GM19438 (cell line): ENCODE data around the gene FASN.
A peak's percentile ranks its signal among the peaks of the same experiment; 100 is the strongest.

Experiments used
- ATAC-seq: cut with Tn5 transposase; IDR thresholded peaks from one replicate; pipeline ENCODE4 v1.9.1; 2021; ENCODE audit warnings: low read depth; ENCODE audit not compliant: unreplicated experiment

Gene FASN

DNA sequence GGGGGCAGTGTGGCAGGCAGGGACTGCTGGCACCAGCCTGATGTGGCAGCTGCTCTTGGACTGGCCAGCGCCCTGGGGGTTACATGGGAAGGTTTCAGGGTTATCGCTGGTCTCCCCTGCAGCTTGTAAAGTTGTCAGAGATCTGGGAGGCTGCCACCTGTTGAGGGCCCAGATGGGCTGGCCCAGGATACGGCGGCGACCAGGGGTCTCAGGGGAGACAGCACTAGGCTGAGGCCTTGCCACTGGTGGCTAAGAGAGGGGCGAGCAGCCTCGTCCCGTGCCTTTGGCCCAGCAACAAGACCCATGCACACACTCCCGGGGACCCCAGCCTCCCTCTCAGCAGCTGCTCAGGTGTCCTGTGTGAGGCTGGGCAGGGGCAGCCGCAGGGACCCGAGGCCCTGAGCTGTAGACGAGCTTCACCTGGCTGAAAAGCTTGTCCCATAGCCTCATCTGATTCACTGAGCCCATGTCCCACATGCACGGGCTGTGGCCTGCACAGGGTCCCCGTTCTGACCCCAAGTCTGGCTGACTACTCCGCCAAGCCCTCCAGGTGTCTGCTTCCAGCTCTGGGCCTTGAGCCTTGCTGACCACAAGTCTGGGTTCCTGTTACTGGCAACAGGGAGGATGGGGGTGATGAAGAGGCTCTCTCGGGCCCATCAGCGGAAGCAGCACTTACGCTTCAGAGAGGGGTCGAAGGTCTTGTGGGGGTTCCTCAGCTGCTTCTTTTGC is 38.6 kb downstream of the FASN start:
- no peak for ATAC-seq

DNA sequence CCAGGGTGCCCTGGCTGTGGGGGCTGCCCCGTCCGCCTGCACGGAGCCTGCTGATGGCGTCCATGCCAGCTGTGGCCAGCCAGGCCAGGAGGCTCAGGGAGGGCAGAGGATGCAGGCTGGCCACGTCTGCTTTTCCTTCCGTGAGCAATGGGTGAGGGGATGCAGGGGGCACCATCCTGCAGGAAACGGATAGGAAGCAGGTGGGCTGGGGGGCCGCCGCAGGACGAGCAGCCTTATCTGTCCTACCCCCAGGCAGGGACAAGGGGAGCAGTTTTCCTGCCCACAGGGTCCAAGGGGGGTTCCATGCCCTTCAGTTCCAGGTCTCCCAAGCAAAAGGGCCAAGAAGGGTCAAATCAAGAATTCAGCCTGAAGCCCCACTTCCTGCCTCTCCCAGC is 39.2 kb downstream of the FASN start:
- no peak for ATAC-seq

DNA sequence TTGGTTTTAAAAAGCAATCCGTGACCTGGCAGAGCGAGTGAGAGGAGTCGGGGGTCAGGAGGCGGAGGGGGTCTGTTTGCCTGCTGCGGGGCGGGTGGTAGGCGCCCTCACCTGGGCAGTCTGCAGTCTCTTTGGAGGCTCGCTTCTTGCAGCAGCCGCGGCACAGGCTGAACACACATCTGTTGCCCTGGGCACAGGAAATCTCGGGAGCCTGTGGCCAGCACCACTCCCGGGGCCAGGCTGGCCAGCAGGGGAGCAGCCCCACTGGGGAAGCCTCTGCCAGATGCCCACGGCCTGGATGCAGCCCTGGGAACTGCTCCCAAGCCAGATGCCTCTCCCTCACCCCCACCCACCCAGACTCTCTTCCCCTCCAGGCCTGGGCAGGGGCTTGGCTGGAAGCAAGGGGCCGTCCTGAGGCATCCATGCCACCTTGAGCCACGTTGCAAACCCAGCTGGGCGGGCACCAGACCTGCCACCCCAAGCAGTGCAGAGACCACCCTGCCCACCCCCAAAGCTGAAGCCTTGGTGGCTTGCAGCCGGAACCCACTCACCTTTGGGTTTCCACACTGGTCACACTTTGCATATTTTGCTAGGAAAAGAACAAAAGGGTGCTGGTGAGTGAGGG is 39.7 kb downstream of the FASN start:
- ATAC-seq = no peak

DNA sequence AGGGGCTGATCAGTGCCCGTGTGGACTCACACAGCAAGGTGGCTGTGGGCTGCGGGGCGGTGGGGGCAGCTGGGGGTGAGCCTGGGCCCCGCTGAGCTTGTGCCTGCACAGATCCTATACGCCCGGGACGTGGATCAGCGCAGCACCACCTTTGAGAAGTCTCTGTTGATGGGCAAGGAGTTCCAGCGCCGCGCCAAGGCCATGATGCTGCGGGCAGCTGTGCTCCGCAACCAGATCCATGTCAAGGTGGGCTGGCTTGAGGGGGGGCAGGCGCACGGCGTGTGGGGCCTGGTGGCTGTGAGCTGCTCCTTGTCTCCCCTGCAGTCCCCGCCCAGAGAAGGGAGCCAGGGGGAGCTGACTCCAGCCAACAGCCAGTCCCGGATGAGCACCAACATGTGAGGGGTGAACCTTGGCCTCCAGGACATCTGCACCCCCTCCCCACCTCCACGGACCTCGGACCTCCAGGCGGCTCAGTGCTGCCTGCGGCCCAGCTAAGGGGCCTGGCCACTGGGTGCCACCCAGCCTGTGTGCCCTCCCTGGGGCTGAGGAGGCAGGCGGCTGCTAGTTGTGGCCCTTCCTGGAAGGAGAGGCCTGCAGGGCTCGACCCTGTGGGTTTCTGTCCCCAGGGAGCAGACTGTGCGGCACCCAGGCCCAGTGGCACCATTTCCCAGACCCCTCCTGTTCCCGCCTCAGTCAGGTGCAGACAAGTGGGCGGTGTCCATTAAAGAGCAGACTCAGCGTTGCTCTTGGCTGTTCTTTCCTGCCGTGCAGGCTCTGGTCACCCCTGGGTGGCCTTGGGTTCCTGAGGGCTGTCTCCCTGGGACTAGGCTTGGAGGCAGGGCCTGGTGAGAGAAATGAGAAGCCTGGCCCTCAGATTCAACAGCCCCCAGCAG is 41.1 kb downstream of the FASN start:
- ATAC-seq = no peak

- ATAC-seq = no peak
These were observed 41.9 kb downstream of the FASN start for GRCh38 chr17:82055965-82056728.

GRCh38 chr17:82055023-82055964 is 42.7 kb downstream of the FASN start:
- ATAC-seq = no peak

DNA sequence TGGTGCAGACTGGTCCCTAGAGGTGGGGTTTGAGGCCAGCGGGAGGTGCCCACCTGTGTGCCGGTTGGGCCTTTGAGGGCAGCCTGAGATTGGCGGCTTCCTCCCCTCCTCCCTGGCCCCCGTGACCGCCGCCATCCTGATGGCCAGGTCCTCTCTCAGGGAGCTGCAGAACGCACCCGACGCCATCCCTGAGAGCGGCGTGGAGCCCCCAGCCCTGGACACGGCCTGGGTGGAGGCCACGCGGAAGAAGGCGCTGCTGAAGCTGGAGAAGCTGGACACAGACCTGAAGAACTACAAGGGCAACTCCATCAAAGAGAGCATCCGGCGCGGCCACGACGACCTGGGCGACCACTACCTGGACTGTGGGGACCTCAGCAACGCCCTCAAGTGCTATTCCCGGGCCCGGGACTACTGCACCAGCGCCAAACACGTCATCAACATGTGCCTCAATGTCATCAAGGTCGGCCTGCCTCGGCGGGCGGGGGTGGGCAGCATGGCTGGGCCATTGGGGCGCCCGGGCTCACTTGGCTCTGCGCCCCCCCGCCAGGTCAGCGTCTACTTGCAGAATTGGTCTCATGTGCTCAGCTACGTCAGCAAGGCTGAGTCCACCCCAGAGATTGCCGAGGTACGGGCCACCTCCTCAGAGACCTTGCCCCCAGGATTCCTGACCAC is 43.5 kb downstream of the FASN start:
- ATAC-seq = no peak

DNA sequence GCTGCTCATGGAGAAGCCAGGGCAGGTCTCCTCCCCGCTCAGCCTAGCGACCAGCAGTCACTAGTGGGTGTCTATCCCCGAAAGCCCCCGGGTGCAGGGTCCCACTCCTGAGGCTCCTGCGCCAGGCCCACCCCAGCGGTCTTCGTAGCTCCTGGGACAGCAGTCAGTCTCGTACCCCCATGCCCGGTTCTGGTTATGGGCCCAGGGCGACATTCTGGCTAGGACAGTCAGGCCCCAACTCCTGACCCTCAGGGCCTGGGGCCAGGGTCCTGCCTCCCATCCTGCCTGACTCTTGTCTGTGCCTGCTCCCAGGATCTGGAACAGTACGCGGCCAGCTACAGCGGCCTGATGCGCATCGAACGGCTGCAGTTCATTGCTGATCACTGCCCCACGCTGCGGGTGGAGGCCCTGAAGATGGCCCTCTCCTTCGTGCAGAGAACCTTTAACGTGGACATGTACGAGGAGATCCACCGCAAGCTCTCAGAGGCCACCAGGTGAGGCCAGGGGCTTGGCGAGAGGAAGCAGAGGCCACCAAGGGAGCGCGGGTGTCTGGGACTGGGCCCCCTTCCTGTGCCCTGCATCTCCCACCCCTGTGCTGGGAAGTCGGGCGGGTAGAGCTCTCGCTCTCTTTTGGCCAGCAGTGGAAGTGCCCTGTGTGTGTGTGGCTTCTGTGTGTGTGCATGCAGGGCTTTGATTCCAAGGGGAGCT is 44.3 kb downstream of the FASN start:
- ATAC-seq = no peak

- ATAC-seq = no peak
These were observed 44.9 kb downstream of the FASN start for GRCh38 chr17:82053130-82053529.

DNA sequence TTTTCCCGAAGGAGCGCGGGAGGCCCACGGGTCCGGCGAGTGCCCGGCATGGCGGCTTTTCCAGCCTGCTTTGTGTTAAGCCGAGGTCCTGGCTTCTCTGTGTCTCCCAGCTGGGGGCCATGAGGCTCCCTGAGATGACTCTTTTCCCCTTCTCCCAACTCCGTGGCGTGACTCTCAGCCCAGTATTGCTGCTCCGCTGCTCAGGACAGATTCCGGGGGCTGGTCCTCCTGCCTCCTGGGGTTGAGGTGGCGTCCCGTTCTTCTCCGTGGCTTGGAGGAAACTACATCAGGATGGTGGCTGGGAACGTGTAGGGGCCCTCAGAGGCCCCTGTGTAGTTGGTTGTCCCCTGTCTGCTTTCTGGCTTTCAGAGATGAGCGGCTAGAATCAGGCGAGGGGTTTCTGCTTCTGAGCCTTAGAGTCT is 45.4 kb downstream of the FASN start:
- ATAC-seq = no peak

DNA sequence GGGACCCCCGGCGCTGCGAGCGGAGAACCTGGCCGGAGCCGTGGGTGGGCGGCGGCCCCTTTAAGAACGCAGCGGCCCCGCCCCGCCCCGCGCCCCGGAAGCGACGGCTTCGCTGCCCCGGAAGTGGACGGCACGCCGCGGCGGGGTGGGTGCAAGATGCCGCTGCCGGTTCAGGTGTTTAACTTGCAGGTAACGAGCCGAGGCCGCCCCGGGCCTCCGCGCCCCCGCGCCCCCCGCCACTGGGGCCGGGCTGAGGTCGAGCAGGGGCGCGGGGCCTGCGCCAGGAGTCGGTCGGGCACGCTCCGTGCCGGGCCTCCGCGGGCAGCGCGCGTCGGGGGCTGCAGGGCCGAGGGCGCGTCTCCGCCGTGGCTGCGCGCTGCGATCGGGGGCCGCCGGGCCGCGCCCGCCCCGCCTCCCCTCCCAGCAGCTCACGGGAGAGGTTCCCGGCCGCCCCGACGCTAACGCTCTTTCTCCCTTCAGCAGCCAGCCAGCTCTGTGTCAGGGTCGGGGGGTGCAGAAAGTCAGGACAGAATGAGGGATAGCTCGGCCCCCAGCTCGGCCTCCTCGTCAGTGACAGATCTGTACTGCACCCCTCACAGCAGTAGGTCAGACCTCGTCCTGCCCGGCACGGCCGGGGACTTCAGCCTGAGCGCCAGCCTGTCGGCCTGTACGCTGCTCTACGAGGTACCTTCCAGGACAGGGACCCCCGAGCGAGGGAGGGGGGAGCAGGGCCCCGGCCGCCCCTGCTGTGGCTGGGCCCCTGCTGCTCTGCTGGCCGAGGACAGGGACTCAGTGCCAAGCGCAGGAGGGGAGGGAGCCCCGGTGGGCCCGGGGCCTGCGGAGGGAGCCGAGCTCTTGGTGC is 46.0 kb downstream of the FASN start, which contains the start of the genes GPS1 and RFNG:
Gene GPS1 (plus strand): TSS at position 123 of the 862 bp plus-strand sequence. CDS start 34 bp downstream, at position 157.
Gene RFNG (minus strand): TSS at position 36 of the 862 bp plus-strand sequence. CDS start 45 bp downstream, outside the sequence.
- peak; percentile 68 for ATAC-seq

- peak; percentile 5 for ATAC-seq
These were observed 47.0 kb downstream of the FASN start for GRCh38 chr17:82050761-82051641.

DNA sequence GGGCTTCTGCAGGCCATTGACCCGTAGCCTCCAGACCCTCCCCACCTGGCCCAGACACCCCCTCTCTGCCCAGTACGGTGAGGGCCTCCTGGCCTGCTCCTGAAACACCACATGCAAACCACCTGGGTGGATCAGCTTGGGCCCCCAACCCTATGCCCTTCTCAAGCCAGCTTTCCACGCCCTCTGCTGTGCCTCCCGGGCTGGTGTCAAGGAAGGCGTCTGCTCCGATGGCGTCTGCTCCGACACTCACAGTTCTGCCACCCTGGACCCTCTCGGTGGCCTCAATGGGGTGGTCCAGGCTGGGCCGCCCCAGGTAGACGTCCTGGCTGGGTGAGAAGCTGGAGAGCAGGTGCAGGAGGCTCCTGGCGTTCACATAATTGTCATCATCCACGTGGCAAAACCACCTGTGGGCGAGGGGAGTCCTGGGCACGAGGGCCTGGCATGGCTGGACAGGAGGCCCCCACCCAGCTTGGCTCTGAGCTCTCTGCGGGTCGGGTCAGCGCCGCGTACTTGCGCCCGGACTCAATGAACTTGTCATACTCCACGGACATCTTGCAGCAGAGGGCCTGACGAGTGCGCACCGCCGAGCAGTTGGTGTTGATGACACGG is 47.8 kb downstream of the FASN start:
- no peak for ATAC-seq

DNA sequence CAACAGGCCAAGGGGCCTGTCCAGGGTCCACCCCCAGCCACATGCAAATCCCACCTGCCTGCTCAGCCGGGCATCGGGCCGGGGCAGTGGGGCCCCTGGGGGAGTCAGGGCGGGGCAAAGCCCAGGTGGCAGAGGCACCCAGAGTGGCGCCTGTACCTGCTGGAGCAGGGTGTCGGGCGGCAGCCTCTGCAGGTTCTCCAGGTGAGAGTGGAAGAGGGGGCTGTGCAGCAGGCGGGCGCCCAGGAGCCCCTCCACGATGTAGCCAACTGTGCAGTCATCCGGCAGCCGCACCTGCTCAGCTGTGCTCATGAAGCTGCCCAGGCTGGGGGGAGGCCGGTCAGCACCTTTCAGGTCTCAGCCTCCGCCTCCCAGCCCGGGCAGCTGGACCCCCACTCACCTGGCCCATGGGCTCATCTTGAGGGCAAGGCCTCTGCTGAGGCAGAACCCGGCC is 48.5 kb downstream of the FASN start:
- ATAC-seq = no peak

DNA sequence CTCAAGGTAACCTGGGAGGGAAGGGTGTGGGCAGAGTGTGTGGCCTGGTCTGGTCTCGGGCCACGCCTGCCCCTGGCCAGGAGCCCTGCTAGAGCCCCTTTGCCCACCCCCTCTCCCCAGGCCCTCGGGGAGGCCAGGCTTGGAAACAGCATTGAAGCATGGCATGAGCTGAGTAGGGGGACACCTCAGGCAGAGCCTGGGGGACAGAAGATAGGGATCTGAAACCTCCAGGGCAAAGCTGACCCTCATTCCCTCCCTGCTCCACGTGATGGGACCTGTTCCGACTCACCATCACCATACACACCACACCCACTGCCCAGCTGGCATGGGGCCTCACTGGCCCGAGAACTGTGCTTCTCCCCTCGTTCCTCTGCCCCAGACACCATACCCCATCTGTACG is 48.9 kb downstream of the FASN start:
- no peak for ATAC-seq

DNA sequence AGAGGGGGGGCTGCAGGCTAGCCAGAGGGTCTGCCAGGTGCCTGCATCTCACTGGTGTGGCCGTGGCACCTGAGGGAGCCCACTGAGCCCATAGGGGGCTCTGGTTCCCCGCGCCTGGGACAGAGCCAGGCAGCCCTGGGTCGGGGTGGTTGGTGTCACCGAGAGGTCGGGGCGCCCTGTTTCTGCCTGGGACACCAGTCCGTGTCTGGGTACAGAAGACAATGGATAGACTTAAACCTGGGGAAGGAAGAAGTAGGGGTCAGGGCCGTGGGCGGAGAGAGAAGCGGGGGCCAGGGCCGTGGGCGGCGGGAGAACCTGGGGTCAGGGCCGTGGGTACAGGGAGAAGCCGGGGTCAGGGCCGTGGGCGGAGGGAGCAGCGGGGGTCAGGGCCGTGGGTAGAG is 49.5 kb downstream of the FASN start:
- ATAC-seq = no peak
